Astrocyte of the spinal cord (primary cell): Measurements from ENCODE around the gene TMC3.

Experiments used
- DNase-seq: peaks from one replicate; pipeline ENCODE4 v3.0.0; 2011; ENCODE audit warnings: low read depth, low spot score
- H3K4me3 ChIP-seq: 2 replicates; pipeline ENCODE4 v1.5.1; 2011; ENCODE audit warnings: low read depth, mild to moderate bottlenecking, low read length, moderate library complexity
- CTCF ChIP-seq: IDR thresholded peaks from 2 replicates; pipeline ENCODE4 v1.5.1; 2012; ENCODE audit warnings: low read depth, mild to moderate bottlenecking, low read length, inconsistent platforms
- in situ Hi-C: cut with HindIII; loops from 2 replicates; pipeline ENCODE4 v1.10.0; 2017; ENCODE audit warnings: low sequenced_read_pairs

Gene TMC3

GRCh38 chr15:81386947-81387346, 12.9 kb upstream of the TMC3 start:
- TF ChIP-seq CTCF: no peak
- DNase-seq: no peak
- no peak overlapping the region for H3K4me3 ChIP-seq
- in situ Hi-C loops: no loop called here

GRCh38 chr15:81385721-81386076, 11.7 kb upstream of the TMC3 start:
- no peak for TF ChIP-seq CTCF
- H3K4me3 ChIP-seq: no peak overlapping the region
- no peak for DNase-seq
- in situ Hi-C loops: no loop called here

GRCh38 chr15:81384891-81385720, 11.1 kb upstream of the TMC3 start:
- DNase-seq: no peak
- no peak for TF ChIP-seq CTCF
- H3K4me3 ChIP-seq: no peak overlapping the region
- in situ Hi-C loops: no loop called here

GRCh38 chr15:81381720-81382119, 7.7 kb upstream of the TMC3 start:
- in situ Hi-C loops: no loop called here
- H3K4me3 ChIP-seq: no peak overlapping the region
- TF ChIP-seq CTCF: no peak
- DNase-seq: no peak

GRCh38 chr15:81380668-81381067, 6.7 kb upstream of the TMC3 start:
- in situ Hi-C loops: no loop called here
- no peak for DNase-seq
- TF ChIP-seq CTCF: no peak
- no peak overlapping the region for H3K4me3 ChIP-seq

GRCh38 chr15:81380203-81380602, 6.2 kb upstream of the TMC3 start:
- in situ Hi-C loops: no loop called here
- no peak for TF ChIP-seq CTCF
- no peak for DNase-seq
- H3K4me3 ChIP-seq: no peak overlapping the region
